HFF-Myc (cell line): ENCODE results near the gene GNB1.

ENCODE experiments used
- DNase-seq: peaks from one replicate; pipeline ENCODE4 v3.0.0-alpha.2; 2011; ENCODE audit warnings: low read depth; ENCODE audit errors: extremely low read depth
- H3K4me3 ChIP-seq: replicated peaks from 2 replicates; pipeline ENCODE4 v1.5.1; 2011; ENCODE audit warnings: low read depth, mild to moderate bottlenecking, control low read depth, low read length
- TF ChIP-seq, protein P1 (sequence below): IDR thresholded peaks from 2 replicates; pipeline ENCODE4 v1.5.1; 2012; ENCODE audit warnings: mild to moderate bottlenecking, low read depth, low read length, control low read depth; ENCODE audit errors: missing control alignments

Gene GNB1

DNA sequence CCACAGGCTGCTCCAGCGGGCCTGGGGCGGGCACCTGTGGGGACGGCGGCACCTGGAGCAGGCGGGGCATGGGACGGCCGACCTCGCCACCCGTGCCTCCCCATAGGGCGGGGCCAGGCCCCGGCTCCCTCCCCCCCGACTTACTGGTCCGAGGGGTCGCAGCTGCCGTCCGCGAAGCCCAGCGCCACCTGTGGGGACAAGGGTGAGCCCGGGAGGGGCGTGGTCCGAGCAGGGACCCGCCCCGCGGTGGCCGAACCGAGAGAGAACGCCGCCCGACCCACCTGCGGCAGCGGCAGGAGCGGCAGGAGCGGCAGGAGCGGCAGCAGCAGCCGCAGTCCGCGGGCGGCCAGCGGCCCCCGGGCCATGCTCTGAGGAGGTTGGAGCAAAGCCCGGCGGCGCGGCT is 28.0 kb upstream of the GNB1 start, which contains the start of gene TMEM52:
TSS of gene TMEM52 (minus strand) at position 379 of the 403 bp plus-strand sequence. CDS start at position 365, 14 bp downstream.
- H3K4me3 ChIP-seq: peak within 1 kb of the TSS; percentile 48
- TF ChIP-seq, protein P1, sequence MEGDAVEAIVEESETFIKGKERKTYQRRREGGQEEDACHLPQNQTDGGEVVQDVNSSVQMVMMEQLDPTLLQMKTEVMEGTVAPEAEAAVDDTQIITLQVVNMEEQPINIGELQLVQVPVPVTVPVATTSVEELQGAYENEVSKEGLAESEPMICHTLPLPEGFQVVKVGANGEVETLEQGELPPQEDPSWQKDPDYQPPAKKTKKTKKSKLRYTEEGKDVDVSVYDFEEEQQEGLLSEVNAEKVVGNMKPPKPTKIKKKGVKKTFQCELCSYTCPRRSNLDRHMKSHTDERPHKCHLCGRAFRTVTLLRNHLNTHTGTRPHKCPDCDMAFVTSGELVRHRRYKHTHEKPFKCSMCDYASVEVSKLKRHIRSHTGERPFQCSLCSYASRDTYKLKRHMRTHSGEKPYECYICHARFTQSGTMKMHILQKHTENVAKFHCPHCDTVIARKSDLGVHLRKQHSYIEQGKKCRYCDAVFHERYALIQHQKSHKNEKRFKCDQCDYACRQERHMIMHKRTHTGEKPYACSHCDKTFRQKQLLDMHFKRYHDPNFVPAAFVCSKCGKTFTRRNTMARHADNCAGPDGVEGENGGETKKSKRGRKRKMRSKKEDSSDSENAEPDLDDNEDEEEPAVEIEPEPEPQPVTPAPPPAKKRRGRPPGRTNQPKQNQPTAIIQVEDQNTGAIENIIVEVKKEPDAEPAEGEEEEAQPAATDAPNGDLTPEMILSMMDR: no peak
- DNase-seq: no peak

DNA sequence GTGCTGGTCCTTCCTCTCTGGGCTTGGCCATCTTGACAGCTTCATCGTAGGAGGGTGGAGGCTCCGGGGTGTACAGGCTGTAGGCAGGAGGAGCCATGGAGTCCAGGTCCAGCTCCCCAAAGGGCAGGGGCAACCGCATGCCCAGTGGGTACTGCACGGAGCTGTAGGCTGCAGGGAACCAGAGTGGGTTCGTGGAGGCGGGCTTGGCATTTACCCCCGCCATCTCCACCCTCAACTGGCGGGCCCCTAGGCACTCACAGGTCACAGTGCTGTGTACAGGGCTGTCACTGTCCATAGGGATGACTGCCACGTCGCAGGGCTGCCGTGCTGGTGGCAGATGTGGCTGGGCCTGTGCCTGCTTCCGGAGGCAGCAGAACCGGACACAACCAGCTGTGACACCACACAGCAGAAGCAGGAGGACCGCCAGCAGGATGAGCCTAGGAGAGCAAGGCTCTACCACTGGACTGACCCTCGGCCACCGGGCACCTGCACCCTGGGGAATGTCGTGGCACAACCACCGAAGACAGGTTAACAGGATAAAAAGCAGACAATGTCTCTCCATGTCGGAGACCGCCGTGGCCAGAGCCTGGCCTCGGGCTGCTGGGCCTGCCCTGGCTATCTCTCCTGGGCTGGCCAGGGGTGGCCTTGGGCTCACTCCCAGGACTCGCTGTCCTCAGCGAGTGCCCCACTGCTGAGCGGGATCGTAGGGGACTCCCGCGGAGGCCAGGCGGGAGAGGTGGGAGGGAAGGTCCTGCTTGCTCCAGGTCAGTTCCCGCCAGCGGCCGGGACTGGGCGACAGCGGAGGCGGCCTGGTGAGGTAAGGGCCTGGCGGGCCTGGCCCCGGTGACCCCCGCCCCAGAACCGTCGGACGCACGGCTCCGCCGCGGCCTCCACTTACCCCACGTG is 27.4 kb upstream of the GNB1 start:
- no peak for DNase-seq
- TF ChIP-seq, protein P1: no peak
- H3K4me3 ChIP-seq: peak overlapping the region; percentile 48

DNA sequence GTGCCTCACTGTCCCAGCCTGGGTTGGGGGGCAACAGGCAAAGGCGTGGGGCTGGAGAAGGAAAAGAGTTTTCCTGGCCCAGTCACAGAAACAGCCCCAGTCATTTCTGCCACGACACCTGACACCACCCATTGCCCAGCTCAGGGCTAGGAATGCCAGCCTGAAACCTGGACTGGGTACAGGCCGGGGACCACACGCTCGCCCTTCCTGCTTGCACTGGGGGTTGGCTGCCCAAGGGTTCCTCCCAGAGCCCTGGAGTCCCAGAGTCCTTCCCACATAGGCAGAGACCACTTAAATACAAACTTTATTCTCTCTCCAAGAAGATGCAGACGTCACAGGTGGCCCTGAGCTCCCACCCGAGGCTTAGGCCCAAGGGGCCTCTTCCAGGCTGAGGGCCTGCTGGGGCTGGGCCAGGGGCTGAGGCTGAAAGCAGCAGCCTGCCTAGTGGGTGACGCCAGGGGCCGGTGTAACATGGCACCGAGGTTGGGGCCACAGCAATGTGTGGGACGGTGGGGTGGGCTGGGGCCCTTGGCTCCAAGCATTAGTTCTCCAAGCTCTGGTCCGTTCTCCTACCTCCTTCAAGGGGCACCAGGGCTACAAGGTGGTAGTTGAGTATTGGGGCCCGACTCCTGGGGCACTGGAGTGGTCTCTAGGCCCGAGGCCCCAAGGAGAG is 26.6 kb upstream of the GNB1 start:
- TF ChIP-seq, protein P1: no peak
- DNase-seq: no peak
- no peak overlapping the region for H3K4me3 ChIP-seq

DNA sequence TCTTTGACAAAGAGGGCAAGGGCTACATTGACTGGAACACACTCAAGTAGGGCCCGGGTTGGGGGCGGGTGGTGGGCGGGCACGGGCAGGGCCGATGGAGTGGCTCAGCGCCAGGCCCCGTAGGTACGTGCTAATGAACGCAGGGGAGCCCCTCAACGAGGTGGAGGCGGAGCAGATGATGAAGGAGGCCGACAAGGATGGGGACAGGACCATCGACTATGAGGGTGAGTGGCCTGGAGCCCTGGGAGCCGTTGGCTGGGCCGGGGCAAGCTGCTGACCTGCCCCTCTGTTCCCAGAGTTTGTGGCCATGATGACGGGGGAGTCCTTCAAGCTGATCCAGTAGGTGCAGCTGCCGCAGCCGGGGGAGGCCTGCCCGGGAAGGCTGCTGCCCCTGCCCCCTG is 26.0 kb upstream of the GNB1 start:
- DNase-seq: no peak
- TF ChIP-seq, protein P1: no peak
- no peak overlapping the region for H3K4me3 ChIP-seq

DNA sequence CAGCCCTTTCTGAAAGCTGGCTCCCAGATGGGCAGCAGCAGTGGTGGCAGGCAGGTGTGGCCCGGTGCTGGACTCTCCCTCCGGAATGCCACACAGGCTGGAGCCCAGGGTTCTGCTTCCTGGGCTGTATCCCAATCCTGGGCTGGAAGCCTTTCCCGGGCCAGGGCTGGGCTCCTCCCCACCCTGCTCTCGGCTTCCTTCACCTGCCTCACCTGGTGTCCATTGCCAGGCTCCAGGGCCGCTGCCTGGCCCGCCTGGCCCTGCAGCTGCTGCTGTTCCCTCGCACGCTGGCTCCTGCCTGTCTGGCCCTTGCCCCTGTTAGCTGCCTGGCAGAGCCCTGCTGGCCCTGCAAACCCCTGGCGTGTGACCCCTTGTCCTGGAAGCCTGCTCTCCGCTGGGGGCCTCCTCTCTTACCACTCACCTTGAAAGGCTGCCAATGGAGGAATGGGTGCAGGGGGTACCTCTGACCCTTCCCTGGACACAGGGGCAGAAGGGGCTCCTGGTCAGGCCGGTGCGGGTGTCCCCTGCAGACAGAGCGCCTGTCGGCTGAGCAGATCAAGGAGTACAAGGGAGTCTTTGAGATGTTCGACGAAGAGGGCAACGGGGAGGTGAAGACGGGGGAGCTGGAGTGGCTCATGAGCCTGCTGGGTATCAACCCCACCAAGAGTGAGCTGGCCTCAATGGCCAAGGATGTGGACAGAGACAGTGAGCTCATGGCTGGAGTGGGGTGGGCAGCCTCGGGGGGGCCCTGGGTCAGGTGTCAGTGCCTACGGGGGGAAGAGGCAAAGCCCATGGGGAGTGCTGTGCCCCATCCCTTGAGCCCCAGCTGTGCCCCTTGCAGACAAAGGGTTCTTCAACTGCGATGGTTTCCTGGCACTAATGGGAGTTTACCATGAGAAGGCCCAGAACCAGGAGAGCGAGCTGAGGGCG is 25.3 kb upstream of the GNB1 start:
- TF ChIP-seq, protein P1: no peak
- no peak for DNase-seq
- no peak overlapping the region for H3K4me3 ChIP-seq

DNA sequence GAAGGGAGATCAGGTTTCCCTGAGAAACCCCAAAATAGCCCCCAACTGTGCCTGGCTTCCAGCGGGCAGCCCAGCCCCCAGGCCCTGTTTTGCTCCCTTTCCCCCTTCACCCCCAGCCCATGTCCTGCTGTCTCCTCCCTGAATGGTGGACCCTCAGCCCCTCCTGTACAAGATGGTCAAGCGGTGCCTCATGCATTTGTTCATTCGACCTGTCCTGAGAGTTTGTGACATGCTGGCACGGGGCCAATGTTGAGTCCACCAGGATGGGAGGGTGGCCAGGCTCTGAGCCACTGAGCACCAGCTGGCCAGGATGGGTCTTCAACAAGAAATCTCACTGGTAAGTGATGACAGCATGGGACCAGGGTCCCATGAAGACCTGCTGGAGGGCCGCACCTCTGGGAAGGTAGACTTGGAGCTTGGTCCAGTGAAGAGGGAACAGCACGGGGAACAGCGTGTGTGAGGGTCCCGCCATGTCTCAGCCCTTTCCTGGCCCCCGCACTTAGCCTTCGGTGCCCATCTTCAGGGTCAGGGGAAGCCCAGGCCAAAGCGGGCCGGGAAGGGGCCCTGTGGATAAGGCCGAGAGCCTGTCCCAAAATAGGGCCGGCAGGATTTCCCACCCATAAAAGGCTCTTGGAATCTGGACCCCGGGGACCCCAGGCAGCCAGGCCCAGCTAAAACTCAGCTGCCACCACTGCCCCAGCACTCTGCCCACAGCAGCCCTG is 24.2 kb upstream of the GNB1 start, which contains the start of gene CALML6:
TSS of gene CALML6 (plus strand) at position 290 of the 722 bp plus-strand sequence. CDS start at position 311, 21 bp downstream.
- no peak within 1 kb of the TSS for H3K4me3 ChIP-seq
- no peak for DNase-seq
- TF ChIP-seq, protein P1: no peak
